HL-60 (cell line): ENCODE results near the gene NR5A1.

Source experiments
- CTCF ChIP-seq: IDR thresholded peaks from one replicate; pipeline ENCODE4 v1.5.1; 2011; ENCODE audit warnings: low read length, control low read depth, inconsistent platforms; ENCODE audit not compliant: insufficient read depth
- GABPA ChIP-seq: IDR thresholded peaks from 2 replicates; pipeline ENCODE4 v1.6.1; 2012; ENCODE audit warnings: low read depth
- POLR2AphosphoS5 ChIP-seq: IDR thresholded peaks from 2 replicates; pipeline ENCODE4 v1.6.1; 2012; ENCODE audit warnings: low read depth
- REST ChIP-seq: IDR thresholded peaks from 2 replicates; pipeline ENCODE4 v1.6.1; 2012; ENCODE audit warnings: low read depth; ENCODE audit not compliant: insufficient replicate concordance
- SPI1 ChIP-seq: IDR thresholded peaks from 2 replicates; pipeline ENCODE4 v1.6.1; 2012; ENCODE audit warnings: low read depth, mild to moderate bottlenecking, borderline replicate concordance

- no peak for TF ChIP-seq CTCF
- TF ChIP-seq POLR2AphosphoS5: no peak
- TF ChIP-seq REST: no peak
- no peak for TF ChIP-seq GABPA
- no peak for TF ChIP-seq SPI1
These were observed 64.8 kb downstream of the NR5A1 start for GRCh38 chr9:124442379-124442778.
